Stimulated activated CD8-positive, alpha-beta memory T cell treated with anti-CD3 and anti-CD28 coated beads, Interleukin-4, amount 100 ng/mL, for 1 hour (primary cell): ENCODE data around the gene GON4L.
"Not testable (repeated sequence)": the region's sequence is repeated elsewhere in the genome, so short reads cannot be mapped to it uniquely, and the experiment has no call there.

Experiments
- DNase-seq, 2 donors: peaks; one replicate each; pipeline ENCODE4 v3.0.0-alpha.2; 2020; ENCODE audit warnings: low read depth in 2 of 2, low spot score in 1 of 2

Gene GON4L

GRCh38 chr1:155833665-155834295 is 23.2 kb downstream of the GON4L start:
- no peak for DNase-seq

GRCh38 chr1:155831279-155831976 is 25.6 kb downstream of the GON4L start:
- no peak for DNase-seq

- DNase-seq: no peak
Observed at GRCh38 chr1:155827450-155827849, 29.6 kb downstream of the GON4L start.

- DNase-seq: no peak
Observed at GRCh38 chr1:155816351-155816750, 40.7 kb downstream of the GON4L start.

- no peak for DNase-seq
Observed at GRCh38 chr1:155813672-155814071, 43.3 kb downstream of the GON4L start.

GRCh38 chr1:155812878-155813277 is 44.1 kb downstream of the GON4L start:
- no peak for DNase-seq

- no peak for DNase-seq
Observed at GRCh38 chr1:155809088-155809487, 47.9 kb downstream of the GON4L start.

GRCh38 chr1:155801149-155801548 is 55.9 kb downstream of the GON4L start:
- no peak for DNase-seq

- DNase-seq: not testable (repeated sequence)
Observed at GRCh38 chr1:155795618-155796017, 61.4 kb downstream of the GON4L start.

- no peak for DNase-seq
Observed at GRCh38 chr1:155794605-155795245, 62.3 kb downstream of the GON4L start.

GRCh38 chr1:155793213-155793612 is 63.8 kb downstream of the GON4L start:
- no peak for DNase-seq

- DNase-seq: no peak
Observed at GRCh38 chr1:155777582-155777981, 79.4 kb downstream of the GON4L start.

- no peak for DNase-seq
Observed at GRCh38 chr1:155776414-155776813, 80.6 kb downstream of the GON4L start.

GRCh38 chr1:155773221-155773620 is 83.8 kb downstream of the GON4L start:
- DNase-seq: no peak

GRCh38 chr1:155769257-155769656 is 87.8 kb downstream of the GON4L start:
- DNase-seq: no peak

- not testable (repeated sequence) for DNase-seq
Observed at GRCh38 chr1:155767399-155767989, 89.5 kb downstream of the GON4L start.

- DNase-seq: not testable (repeated sequence)
Observed at GRCh38 chr1:155763989-155764388, 93.0 kb downstream of the GON4L start.

GRCh38 chr1:155763090-155763815 is 93.8 kb downstream of the GON4L start:
- DNase-seq: not testable (repeated sequence)

GRCh38 chr1:155761736-155762405 is 95.1 kb downstream of the GON4L start:
- no peak for DNase-seq

GRCh38 chr1:155760751-155761475 is 96.1 kb downstream of the GON4L start:
- DNase-seq: no peak
